Measurements from ENCODE around the gene ARID2. TPM values are rescaled to one million over a fixed set of nuclear protein-coding genes. Genes with fewer than 3 reads are reported as not detected.

The ARID2 gene
- total RNA-seq, 4 donors from 2014 or later, result 32.1 to 79.1 (median 41.5) TPM

- no peak for TF ChIP-seq EP300 (IDR thresholded peaks at IDR 0.05)
- TF ChIP-seq POLR2AphosphoS5 (IDR thresholded peaks at IDR 0.05), result no peak
- no peak for TF ChIP-seq POLR2A (IDR thresholded peaks at IDR 0.05)
- no peak for TF ChIP-seq CTCF (IDR thresholded peaks at IDR 0.05)
- H3K27me3 ChIP-seq, result no peaks in the 10 kb centered on the region
- H3K27ac ChIP-seq, result no peak overlapping the region
- H3K4me3 ChIP-seq, result no peak overlapping the region
- no peaks in the 10 kb centered on the region for H3K9me3 ChIP-seq
- 100% methylated on average over 1 of the region's 1 CpG for WGBS
- no peak for DNase-seq (ENCODE audit: low spot score in 2 of 2)
- H3K4me1 ChIP-seq, result no peaks in the 10 kb centered on the region
- no peaks in the 10 kb centered on the region for H3K36me3 ChIP-seq
Measured at GRCh38 chr12:45687081-45688015, 42.2 kb upstream of the ARID2 start.

- TF ChIP-seq POLR2A (IDR thresholded peaks at IDR 0.05) (no peak), POLR2AphosphoS5 (IDR thresholded peaks at IDR 0.05) (no peak), CTCF (IDR thresholded peaks at IDR 0.05) (no peak), EP300 (IDR thresholded peaks at IDR 0.05) (no peak)
- H3K27me3 ChIP-seq, result no peaks in the 10 kb centered on the region
- H3K4me3 ChIP-seq, result no peak overlapping the region
- DNase-seq (ENCODE audit: low spot score in 2 of 2), result no peak
- no peaks in the 10 kb centered on the region for H3K4me1 ChIP-seq
- no peaks in the 10 kb centered on the region for H3K36me3 ChIP-seq
- H3K9me3 ChIP-seq, result no peaks in the 10 kb centered on the region
- H3K27ac ChIP-seq, result no peak overlapping the region
Measured at GRCh38 chr12:45688183-45688582, 41.3 kb upstream of the ARID2 start.

GRCh38 chr12:45695035-45695434 lies 34.5 kb upstream of the ARID2 start:
- no peaks in the 10 kb centered on the region for H3K9me3 ChIP-seq
- H3K4me3 ChIP-seq, result no peak overlapping the region
- no peak overlapping the region for H3K27ac ChIP-seq
- H3K27me3 ChIP-seq, result no peaks in the 10 kb centered on the region
- DNase-seq (ENCODE audit: low spot score in 2 of 2), result no peak
- WGBS, result 72% methylated on average over 2 of the region's 2 CpGs
- no peaks in the 10 kb centered on the region for H3K4me1 ChIP-seq
- no peaks in the 10 kb centered on the region for H3K36me3 ChIP-seq
- TF ChIP-seq CTCF (IDR thresholded peaks at IDR 0.05) (no peak), POLR2AphosphoS5 (IDR thresholded peaks at IDR 0.05) (no peak), EP300 (IDR thresholded peaks at IDR 0.05) (no peak), POLR2A (IDR thresholded peaks at IDR 0.05) (no peak)

GRCh38 chr12:45695606-45696005 lies 33.9 kb upstream of the ARID2 start:
- H3K27ac ChIP-seq, result no peak overlapping the region
- H3K4me1 ChIP-seq, result no peaks in the 10 kb centered on the region
- no peaks in the 10 kb centered on the region for H3K36me3 ChIP-seq
- DNase-seq (ENCODE audit: low spot score in 2 of 2), result no peak
- H3K4me3 ChIP-seq, result no peak overlapping the region
- TF ChIP-seq POLR2A (IDR thresholded peaks at IDR 0.05) (no peak), EP300 (IDR thresholded peaks at IDR 0.05) (no peak), POLR2AphosphoS5 (IDR thresholded peaks at IDR 0.05) (no peak), CTCF (IDR thresholded peaks at IDR 0.05) (no peak)
- no peaks in the 10 kb centered on the region for H3K27me3 ChIP-seq
- H3K9me3 ChIP-seq, result no peaks in the 10 kb centered on the region

- Histone ChIP-seq H3K36me3 (no peaks in the 10 kb centered on the region), H3K4me3 (no peak overlapping the region), H3K27me3 (no peaks in the 10 kb centered on the region), H3K27ac (no peak overlapping the region), H3K9me3 (no peaks in the 10 kb centered on the region), H3K4me1 (no peaks in the 10 kb centered on the region)
- 98% methylated on average over 6 of the region's 7 CpGs for WGBS
- no peak for TF ChIP-seq CTCF (IDR thresholded peaks at IDR 0.05)
- no peak for TF ChIP-seq POLR2AphosphoS5 (IDR thresholded peaks at IDR 0.05)
- TF ChIP-seq EP300 (IDR thresholded peaks at IDR 0.05), result no peak
- TF ChIP-seq POLR2A (IDR thresholded peaks at IDR 0.05), result no peak
- DNase-seq (ENCODE audit: low spot score in 2 of 2), result no peak
Measured at GRCh38 chr12:45696049-45696448, 33.5 kb upstream of the ARID2 start.
